ENCODE results near the gene MYCT1.

MYCT1 gene, protein sequence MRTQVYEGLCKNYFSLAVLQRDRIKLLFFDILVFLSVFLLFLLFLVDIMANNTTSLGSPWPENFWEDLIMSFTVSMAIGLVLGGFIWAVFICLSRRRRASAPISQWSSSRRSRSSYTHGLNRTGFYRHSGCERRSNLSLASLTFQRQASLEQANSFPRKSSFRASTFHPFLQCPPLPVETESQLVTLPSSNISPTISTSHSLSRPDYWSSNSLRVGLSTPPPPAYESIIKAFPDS

GRCh38 chr6:152697634-152698033, at the start of gene MYCT1:
Gene MYCT1, plus strand, starts transcription at chr6:152697897. Its CDS starts 6 bp downstream, at chr6:152697903.
- TF ChIP-seq MAX (IDR thresholded peaks at IDR 0.05; ENCODE audit: low read depth, low read length) (no peak), POLR2A (IDR thresholded peaks at IDR 0.05; ENCODE audit: extremely low read depth, insufficient read length) (no peak), MYC (IDR thresholded peaks at IDR 0.05; ENCODE audit: low read depth, low read length) (no peak)
- TF ChIP-seq, protein P1, sequence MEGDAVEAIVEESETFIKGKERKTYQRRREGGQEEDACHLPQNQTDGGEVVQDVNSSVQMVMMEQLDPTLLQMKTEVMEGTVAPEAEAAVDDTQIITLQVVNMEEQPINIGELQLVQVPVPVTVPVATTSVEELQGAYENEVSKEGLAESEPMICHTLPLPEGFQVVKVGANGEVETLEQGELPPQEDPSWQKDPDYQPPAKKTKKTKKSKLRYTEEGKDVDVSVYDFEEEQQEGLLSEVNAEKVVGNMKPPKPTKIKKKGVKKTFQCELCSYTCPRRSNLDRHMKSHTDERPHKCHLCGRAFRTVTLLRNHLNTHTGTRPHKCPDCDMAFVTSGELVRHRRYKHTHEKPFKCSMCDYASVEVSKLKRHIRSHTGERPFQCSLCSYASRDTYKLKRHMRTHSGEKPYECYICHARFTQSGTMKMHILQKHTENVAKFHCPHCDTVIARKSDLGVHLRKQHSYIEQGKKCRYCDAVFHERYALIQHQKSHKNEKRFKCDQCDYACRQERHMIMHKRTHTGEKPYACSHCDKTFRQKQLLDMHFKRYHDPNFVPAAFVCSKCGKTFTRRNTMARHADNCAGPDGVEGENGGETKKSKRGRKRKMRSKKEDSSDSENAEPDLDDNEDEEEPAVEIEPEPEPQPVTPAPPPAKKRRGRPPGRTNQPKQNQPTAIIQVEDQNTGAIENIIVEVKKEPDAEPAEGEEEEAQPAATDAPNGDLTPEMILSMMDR (IDR thresholded peaks at IDR 0.05; ENCODE audit: low read depth, low read length), result no peak
- H3K4me3 ChIP-seq (ENCODE audit: low read depth, low read length), result no peak within 1 kb of the TSS
- DNase-seq (ENCODE audit: low read depth), result no peak

- no peak overlapping the region for H3K4me3 ChIP-seq (ENCODE audit: low read depth, low read length)
- no peak for DNase-seq (ENCODE audit: low read depth)
- TF ChIP-seq MAX (IDR thresholded peaks at IDR 0.05; ENCODE audit: low read depth, low read length), result no peak
- no peak for TF ChIP-seq POLR2A (IDR thresholded peaks at IDR 0.05; ENCODE audit: extremely low read depth, insufficient read length)
- TF ChIP-seq, protein P1 (IDR thresholded peaks at IDR 0.05; ENCODE audit: low read depth, low read length), result no peak
- TF ChIP-seq MYC (IDR thresholded peaks at IDR 0.05; ENCODE audit: low read depth, low read length), result no peak
Measured at GRCh38 chr6:152648105-152648504, 49.6 kb upstream of the MYCT1 start.

DNA sequence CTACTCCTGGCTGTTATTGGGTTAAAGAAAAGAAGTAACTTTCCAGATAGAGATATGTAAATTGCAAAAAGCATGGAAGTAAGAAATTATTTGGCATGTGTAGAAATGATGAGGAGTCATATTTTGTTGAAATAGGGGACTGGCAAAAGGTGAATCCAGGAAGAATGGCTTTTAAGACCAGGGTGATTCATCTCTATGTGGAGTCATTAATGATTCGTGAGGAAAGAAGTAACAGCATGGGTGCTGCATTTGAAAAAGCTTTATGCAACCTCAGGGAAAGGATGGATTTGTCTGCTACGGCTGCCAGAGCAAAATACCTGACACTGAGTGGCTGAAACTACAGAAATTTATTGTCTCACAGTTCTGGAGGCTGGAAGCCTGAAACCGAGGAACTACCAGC, 45.7 kb upstream of the MYCT1 start:
- TF ChIP-seq MAX (IDR thresholded peaks at IDR 0.05; ENCODE audit: low read depth, low read length), result no peak
- TF ChIP-seq, protein P1 (IDR thresholded peaks at IDR 0.05; ENCODE audit: low read depth, low read length), result no peak
- no peak for DNase-seq (ENCODE audit: low read depth)
- no peak overlapping the region for H3K4me3 ChIP-seq (ENCODE audit: low read depth, low read length)

DNA sequence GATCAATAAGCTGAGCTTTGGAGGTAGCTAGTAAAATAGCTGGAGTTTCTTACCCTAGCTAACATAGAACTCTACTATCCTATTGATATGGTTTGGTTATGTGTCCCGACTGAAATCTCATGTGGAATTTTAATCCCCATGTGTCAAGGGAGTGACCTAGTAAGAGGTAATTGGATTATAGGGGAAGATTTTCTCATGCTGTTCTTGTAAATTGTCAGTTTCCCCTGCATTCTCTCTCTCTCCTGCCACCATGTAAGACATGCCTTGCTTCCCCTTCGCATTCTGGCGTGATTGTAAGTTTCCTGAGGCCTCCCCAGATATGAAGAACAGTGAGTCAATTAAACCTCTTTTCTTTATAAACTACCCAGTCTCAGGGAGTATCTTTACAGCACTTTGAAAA, 35.9 kb upstream of the MYCT1 start:
- no peak for DNase-seq (ENCODE audit: low read depth)
- no peak overlapping the region for H3K4me3 ChIP-seq (ENCODE audit: low read depth, low read length)
- TF ChIP-seq POLR2A (IDR thresholded peaks at IDR 0.05; ENCODE audit: extremely low read depth, insufficient read length) (no peak), MAX (IDR thresholded peaks at IDR 0.05; ENCODE audit: low read depth, low read length) (no peak), MYC (IDR thresholded peaks at IDR 0.05; ENCODE audit: low read depth, low read length) (no peak)
- TF ChIP-seq, protein P1 (IDR thresholded peaks at IDR 0.05; ENCODE audit: low read depth, low read length), result no peak

- peak; percentile 33 for DNase-seq (ENCODE audit: low read depth)
- TF ChIP-seq POLR2A (IDR thresholded peaks at IDR 0.05; ENCODE audit: extremely low read depth, insufficient read length) (no peak), MAX (IDR thresholded peaks at IDR 0.05; ENCODE audit: low read depth, low read length) (no peak), MYC (IDR thresholded peaks at IDR 0.05; ENCODE audit: low read depth, low read length) (no peak)
- TF ChIP-seq, protein P1 (IDR thresholded peaks at IDR 0.05; ENCODE audit: low read depth, low read length), result no peak
- H3K4me3 ChIP-seq (ENCODE audit: low read depth, low read length), result no peak overlapping the region
Measured at GRCh38 chr6:152669895-152670294, 27.8 kb upstream of the MYCT1 start.
